Measurements from ENCODE around the gene ABCA9.

DNA sequence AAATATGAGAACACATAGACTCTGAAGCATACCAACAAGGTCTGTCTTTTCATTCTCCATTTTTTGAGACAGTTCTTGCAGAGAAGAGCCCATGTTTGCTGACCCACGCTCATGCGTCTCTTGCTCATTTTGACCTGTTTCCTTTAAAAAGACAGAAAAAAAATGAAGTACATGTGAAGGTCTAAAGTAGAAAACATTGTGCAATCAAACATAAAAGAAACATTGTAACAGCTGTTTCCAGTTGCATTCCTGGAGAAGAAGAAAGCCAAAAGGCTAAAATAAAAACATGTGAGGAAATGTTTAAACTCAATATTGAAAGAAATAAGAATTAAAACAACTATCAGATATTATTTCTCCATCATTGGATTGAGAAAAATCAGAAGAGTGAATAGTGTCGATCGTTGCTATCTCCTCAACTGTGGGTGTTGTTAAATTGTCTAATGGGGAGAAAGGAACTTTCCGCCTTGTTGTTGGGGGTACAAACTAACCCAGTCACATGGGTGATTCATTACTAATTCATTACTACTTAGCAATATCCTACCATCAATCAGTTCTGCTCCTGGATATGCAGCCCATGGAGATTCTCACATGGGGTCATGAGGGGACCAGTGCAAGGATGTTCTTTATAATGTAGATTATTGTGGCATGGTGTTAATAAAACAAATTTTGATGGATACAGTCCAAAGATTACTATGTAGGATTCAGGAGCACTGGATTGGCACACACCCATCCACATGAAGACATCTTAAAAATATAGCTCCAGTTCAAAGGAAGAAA is 9.5 kb downstream of the ABCA9 start:
- TF ChIP-seq, protein P1, sequence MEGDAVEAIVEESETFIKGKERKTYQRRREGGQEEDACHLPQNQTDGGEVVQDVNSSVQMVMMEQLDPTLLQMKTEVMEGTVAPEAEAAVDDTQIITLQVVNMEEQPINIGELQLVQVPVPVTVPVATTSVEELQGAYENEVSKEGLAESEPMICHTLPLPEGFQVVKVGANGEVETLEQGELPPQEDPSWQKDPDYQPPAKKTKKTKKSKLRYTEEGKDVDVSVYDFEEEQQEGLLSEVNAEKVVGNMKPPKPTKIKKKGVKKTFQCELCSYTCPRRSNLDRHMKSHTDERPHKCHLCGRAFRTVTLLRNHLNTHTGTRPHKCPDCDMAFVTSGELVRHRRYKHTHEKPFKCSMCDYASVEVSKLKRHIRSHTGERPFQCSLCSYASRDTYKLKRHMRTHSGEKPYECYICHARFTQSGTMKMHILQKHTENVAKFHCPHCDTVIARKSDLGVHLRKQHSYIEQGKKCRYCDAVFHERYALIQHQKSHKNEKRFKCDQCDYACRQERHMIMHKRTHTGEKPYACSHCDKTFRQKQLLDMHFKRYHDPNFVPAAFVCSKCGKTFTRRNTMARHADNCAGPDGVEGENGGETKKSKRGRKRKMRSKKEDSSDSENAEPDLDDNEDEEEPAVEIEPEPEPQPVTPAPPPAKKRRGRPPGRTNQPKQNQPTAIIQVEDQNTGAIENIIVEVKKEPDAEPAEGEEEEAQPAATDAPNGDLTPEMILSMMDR (conservative IDR thresholded peaks at IDR 0.05; ENCODE audit: low read length) = no peak
- TF ChIP-seq EZH2phosphoT487 (IDR thresholded peaks at IDR 0.05; ENCODE audit: borderline replicate concordance, low read depth, low read length) = no peak
